HepG2 (cell line): Measurements from ENCODE around the gene STUB1. TPM values are rescaled to one million over a fixed set of nuclear protein-coding genes. Genes with fewer than 3 reads are reported as not detected.

ENCODE experiments used
- ATAC-seq: fragments of 200-7000 bp; cut with Tn5 transposase; 3 replicates; pipeline ENCODE4 v1.9.1; 2020; ENCODE audit warnings: mild to moderate bottlenecking, moderate library complexity
- BruUV-seq: library from RNA; stranded (reverse); fragments of 400-500 nt; replicated peaks from 2 replicates; lab custom pipeline; 2021; lab: Mats Ljungman, UMichigan
- CTCF ChIA-PET: fragments of 300-600 bp; formaldehyde crosslinking; extraction: SDS; loops from one replicate; lab custom pipeline; 2021; ENCODE audit warnings: low total read pairs, inconsistent platforms, low intra/inter-chr PET ratio; lab: Yijun Ruan, JAX
- POLR2A ChIA-PET: fragments of 350-600 bp; sonication (Branson Sonifier 250); formaldehyde crosslinking; loops from one replicate; lab custom pipeline; 2020; ENCODE audit warnings: antibody characterized with exemption, inconsistent platforms; lab: Yijun Ruan, JAX
- DNase-seq: peaks from one replicate; pipeline ENCODE4 v3.0.0-alpha.2; 2015; ENCODE audit warnings: low spot score
- FAIRE-seq: peaks from 3 replicates; lab custom pipeline; 2011; peaks lifted over from hg19 to GRCh38; lab: Jason Lieb, UNC
- H2AFZ ChIP-seq: one replicate; pipeline ENCODE4 v1.6.1; 2011; ENCODE audit warnings: low read length, inconsistent platforms
- H3K27ac ChIP-seq: fragments of 300-600 bp; 3 replicates; pipeline ENCODE4 v1.8.0; 2011; ENCODE audit warnings: mixed run types, mild to moderate bottlenecking, mixed read lengths, low read length, inconsistent platforms; ENCODE audit not compliant: insufficient read depth; ENCODE audit errors: extremely low read length
- H3K27me3 ChIP-seq, 2 experiments: fragments of 200-600 bp in 1 of 2; 2 replicates in 1 of 2; 3 replicates in 1 of 2; pipeline versions ENCODE4 v1.6.0 to v1.8.0; 2011; ENCODE audit warnings: low read length in 2 of 2, mild to moderate bottlenecking in 2 of 2, moderate library complexity in 2 of 2, inconsistent platforms in 1 of 2; ENCODE audit not compliant: insufficient read depth in 2 of 2, control insufficient read depth in 1 of 2
- H3K36me3 ChIP-seq, 2 experiments: fragments of 200-600 bp in 1 of 2; replicated peaks in 1 of 2; 2 replicates in 1 of 2; 3 replicates in 1 of 2; pipeline versions ENCODE4 v1.5.1 to v1.8.0; 2011; ENCODE audit warnings: low read length in 2 of 2, inconsistent platforms in 1 of 2; ENCODE audit not compliant: insufficient read depth in 2 of 2, control insufficient read depth in 1 of 2
- H3K4me1 ChIP-seq: 2 replicates; pipeline ENCODE4 v1.5.1; 2012; ENCODE audit warnings: low read length, inconsistent platforms; ENCODE audit not compliant: insufficient read depth
- H3K4me2 ChIP-seq: 2 replicates; pipeline ENCODE4 v1.6.0; 2011; ENCODE audit warnings: low read depth, low read length, inconsistent platforms
- H3K4me3 ChIP-seq, 3 experiments: fragments of 200-600 bp in 1 of 3; sonication (generic), shearing (Covaris generic) in 1 of 3; replicated peaks in 1 of 3; 2 replicates each; pipeline ENCODE4 v1.5.1; 2011 to 2016; ENCODE audit warnings: low read length in 3 of 3, inconsistent platforms in 2 of 3, low read depth in 2 of 3, mild to moderate bottlenecking in 2 of 3, control low read depth in 1 of 3, mixed read lengths in 1 of 3; ENCODE audit not compliant: insufficient read depth in 1 of 3
- H3K79me2 ChIP-seq: one replicate; pipeline ENCODE4 v1.6.1; 2011; ENCODE audit warnings: low read length, inconsistent platforms; ENCODE audit not compliant: insufficient read depth
- H3K9ac ChIP-seq: 2 replicates; pipeline ENCODE4 v1.6.0; 2011; ENCODE audit warnings: mild to moderate bottlenecking, low read depth, low read length, inconsistent platforms; ENCODE audit not compliant: insufficient read depth
- H3K9me3 ChIP-seq: 2 replicates; pipeline ENCODE4 v1.5.1; 2012; ENCODE audit warnings: mild to moderate bottlenecking, low read length
- H4K20me1 ChIP-seq: 2 replicates; pipeline ENCODE4 v1.6.0; 2011; ENCODE audit warnings: inconsistent platforms, mild to moderate bottlenecking, low read length, moderate library complexity; ENCODE audit not compliant: insufficient read depth
- CENPX ChIP-seq: sonication (generic); formaldehyde crosslinking; IDR thresholded peaks from 2 replicates; pipeline ENCODE4 v1.9.0; 2021; ENCODE audit warnings: mild to moderate bottlenecking, missing genetic modification reagents, moderate library complexity
- FOXA3 ChIP-seq: IDR thresholded peaks from 2 replicates; pipeline ENCODE4 v1.6.1; 2016; ENCODE audit warnings: missing genetic modification reagents, missing compliant biosample characterization
- GABPA ChIP-seq, 2 experiments: IDR thresholded peaks; 2 replicates each; pipeline ENCODE4 v1.6.1; 2011 to 2016; ENCODE audit warnings: low read depth in 2 of 2, low read length in 1 of 2, missing biosample characterization in 1 of 2, missing genetic modification characterization in 1 of 2
- GFI1 ChIP-seq: sonication (generic); formaldehyde crosslinking; IDR thresholded peaks from 2 replicates; pipeline ENCODE4 v1.5.0; 2020; ENCODE audit warnings: missing genetic modification reagents, mild to moderate bottlenecking, borderline replicate concordance
- KDM4B ChIP-seq: sonication (generic); formaldehyde crosslinking; IDR thresholded peaks from 2 replicates; pipeline ENCODE4 v1.4.0; 2020; ENCODE audit warnings: missing genetic modification reagents
- MEIS1 ChIP-seq: sonication (generic); formaldehyde crosslinking; IDR thresholded peaks from 2 replicates; pipeline ENCODE4 v1.9.0; 2021; ENCODE audit warnings: mild to moderate bottlenecking, missing genetic modification reagents, moderate library complexity, borderline replicate concordance
- PHF8 ChIP-seq: sonication (generic); formaldehyde crosslinking; IDR thresholded peaks from 2 replicates; pipeline ENCODE4 v1.5.0; 2020; ENCODE audit warnings: missing genetic modification reagents
- TRIM24 ChIP-seq: sonication (generic); formaldehyde crosslinking; IDR thresholded peaks from 2 replicates; pipeline ENCODE4 v1.8.0; 2022; ENCODE audit warnings: mild to moderate bottlenecking, missing genetic modification reagents
- ZNF205 ChIP-seq: IDR thresholded peaks from 2 replicates; pipeline ENCODE4 v1.6.1; 2018; ENCODE audit warnings: missing biosample characterization, missing genetic modification reagents
- ZNF562 ChIP-seq: sonication (generic); formaldehyde crosslinking; IDR thresholded peaks from 2 replicates; pipeline ENCODE4 v1.8.0; 2022; ENCODE audit warnings: missing genetic modification reagents, borderline replicate concordance
- ZSCAN20 ChIP-seq: sonication (generic); formaldehyde crosslinking; IDR thresholded peaks from 2 replicates; pipeline ENCODE4 v1.4.0; 2020; ENCODE audit warnings: missing genetic modification reagents, mild to moderate bottlenecking, borderline replicate concordance
- WGBS: methylation state at CpG from one replicate; pipeline ENCODE4 v1.1.6; 2017; ENCODE audit warnings: low lambda C conversion rate; 5-methylcytosine and 5-hydroxymethylcytosine counted together
- in situ Hi-C: cut with HindIII; loops from 2 replicates; pipeline ENCODE4 v1.10.0; 2017; ENCODE audit warnings: low pct_unique_long_range_greater_than_20kb; ENCODE audit not compliant: extremely low pct_ligation_motif_present
- intact Hi-C: fragments of 100-400 bp; cut with micrococcal nuclease; formaldehyde crosslinking; loops from one replicate; pipeline ENCODE4 v1.10.0; 2022; ENCODE audit not compliant: unreplicated experiment
- polyA plus RNA-seq, 8 experiments: library from polyadenylated mRNA; depleted of rRNA in 3 of 8; stranded (reverse) in 7 of 8; unstranded in 1 of 8; fragments of >200 nt; fragmentation: Illumina TruSeq in 4 of 8; extraction: Trizol in 4 of 8; gene quantifications; 2 replicates each; pipeline versions ENCODE4 v1.2.1 to v1.2.3, GENCODE V29; 2011 to 2016; ENCODE audit warnings: low read depth in 4 of 8, missing spikeins in 1 of 8, mixed read lengths in 1 of 8; ENCODE audit not compliant: insufficient read depth in 1 of 8
- total RNA-seq, 5 experiments: library from RNA; depleted of rRNA; stranded (reverse); fragments of >200 nt; fragmentation: Illumina TruSeq; extraction: Trizol; gene quantifications; 2 replicates each; pipeline ENCODE4 v1.2.3, GENCODE V29; 2016; ENCODE audit warnings: low read depth in 1 of 5
- TF ChIP-seq, protein P1 (sequence below): sonication (generic); formaldehyde crosslinking; IDR thresholded peaks from 2 replicates; pipeline ENCODE4 v1.5.0; 2020; ENCODE audit warnings: missing genetic modification reagents
- TF ChIP-seq, protein P2 (sequence below): sonication (generic); formaldehyde crosslinking; IDR thresholded peaks from 2 replicates; pipeline ENCODE4 v1.8.0; 2022; ENCODE audit warnings: mild to moderate bottlenecking, missing genetic modification reagents, moderate library complexity
- TF ChIP-seq, protein P3 (sequence below): sonication (generic); formaldehyde crosslinking; IDR thresholded peaks from 2 replicates; pipeline ENCODE4 v1.9.0; 2022; ENCODE audit warnings: low read depth, missing genetic modification reagents
- TF ChIP-seq, protein P4 (sequence below): IDR thresholded peaks from 2 replicates; pipeline ENCODE4 v1.4.0; 2020; ENCODE audit warnings: mild to moderate bottlenecking, missing genetic modification reagents

Gene STUB1
- total and polyA plus RNA-seq, 2 of the 13 experiments (the other 11 are each of a cell fraction or from before 2014, with no cell fraction given), result 52.9 to 78.2 TPM

DNA sequence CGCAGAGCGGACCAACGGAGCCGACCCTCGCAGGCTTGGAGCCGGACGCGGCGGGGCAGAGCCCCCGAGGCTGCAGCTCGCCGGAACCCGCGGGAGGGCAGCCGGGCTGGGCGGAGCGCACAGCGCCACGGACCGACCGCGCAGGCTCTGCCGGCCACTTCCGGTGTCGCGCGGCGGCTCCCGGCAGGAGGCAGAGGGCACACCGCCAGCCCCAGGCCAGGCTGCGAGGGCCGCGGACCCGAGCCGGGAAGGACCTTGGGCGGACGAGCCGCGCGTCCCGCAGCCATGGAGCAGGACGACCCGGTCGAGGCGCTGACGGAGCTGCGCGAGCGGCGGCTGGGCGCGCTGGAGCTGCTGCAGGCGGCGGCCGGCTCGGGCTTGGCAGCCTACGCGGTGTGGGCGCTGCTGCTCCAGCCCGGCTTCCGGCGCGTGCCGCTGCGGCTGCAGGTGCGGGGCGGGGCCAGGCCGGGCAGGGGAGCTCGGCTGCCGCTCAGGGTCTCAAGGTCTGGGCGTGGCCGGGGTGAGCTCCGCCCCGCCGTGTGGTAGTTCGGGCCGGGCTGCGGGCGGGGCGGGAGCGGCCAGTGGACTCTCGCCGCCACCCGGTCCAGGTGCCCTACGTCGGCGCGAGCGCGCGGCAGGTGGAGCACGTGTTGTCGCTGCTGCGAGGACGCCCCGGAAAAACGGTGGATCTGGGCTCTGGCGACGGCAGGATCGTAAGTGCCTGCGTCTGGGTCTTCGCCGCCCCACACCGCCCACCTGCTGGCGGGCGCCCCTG, 41.0 kb downstream of the STUB1 start, which contains the start of gene ANTKMT:
Gene ANTKMT, plus strand, starts transcription at position 157 of the 775 bp plus-strand sequence. Its CDS starts 129 bp downstream, at position 286.
- DNase-seq (peak; percentile 80), FAIRE-seq (no peak), ATAC-seq (peak; percentile 70)
- Histone ChIP-seq H3K4me3 (peak within 1 kb of the TSS; percentile 77 to 95 (median 85)), H3K27me3 (no peaks in the 10 kb centered on the region), H3K27ac (peak within 1 kb of the TSS; percentile 88), H3K4me2 (peak within 1 kb of the TSS; percentile 100), H4K20me1 (peaks cover 4% of the 10 kb centered on the region), H2AFZ (no peak within 1 kb of the TSS), H3K36me3 (no peaks in the 10 kb centered on the region), H3K9me3 (no peaks in the 10 kb centered on the region), H3K4me1 (peaks cover 33% of the 10 kb centered on the region), H3K9ac (peak within 1 kb of the TSS; percentile 88), H3K79me2 (peaks cover 3% of the 10 kb centered on the region)
- in situ Hi-C loops, result no loop called here
- ChIA-PET POLR2A (interaction anchor here (0.9 to 2.5 kb wide), 15 partner anchors 9 to 251 kb away, joined by 3 to 22 read pairs (median 7); partner anchors contain the start of genes CHTF18, CIAO3, MSLN and RHBDL1), CTCF (no interaction called here)
- no TSS peak for BruUV-seq
- intact Hi-C loops, result no loop called here
- 83% methylated on average over 6 of the region's 106 CpGs for WGBS
- TF ChIP-seq GFI1 (CRISPR knock-in tag) (peak; percentile 43; the same call in 1 of the 2 replicates), ZNF562 (CRISPR knock-in tag) (no peak), CENPX (CRISPR knock-in tag) (no peak), ZNF205 (no peak), TRIM24 (no peak), ZSCAN20 (CRISPR knock-in tag) (no peak), FOXA3 (CRISPR knock-in tag) (peak; percentile 5; the same call in 1 of the 2 replicates), MEIS1 (CRISPR knock-in tag) (no peak), KDM4B (CRISPR knock-in tag) (no peak), GABPA (IDR thresholded peaks at IDR 0.05; ENCODE audit: low read depth, low read length) (peak; percentile 85), GABPA (CRISPR knock-in tag; IDR thresholded peaks at IDR 0.05; ENCODE audit: low read depth) (peak; percentile 78), PHF8 (CRISPR knock-in tag) (peak; percentile 80)
- TF ChIP-seq, protein P1, sequence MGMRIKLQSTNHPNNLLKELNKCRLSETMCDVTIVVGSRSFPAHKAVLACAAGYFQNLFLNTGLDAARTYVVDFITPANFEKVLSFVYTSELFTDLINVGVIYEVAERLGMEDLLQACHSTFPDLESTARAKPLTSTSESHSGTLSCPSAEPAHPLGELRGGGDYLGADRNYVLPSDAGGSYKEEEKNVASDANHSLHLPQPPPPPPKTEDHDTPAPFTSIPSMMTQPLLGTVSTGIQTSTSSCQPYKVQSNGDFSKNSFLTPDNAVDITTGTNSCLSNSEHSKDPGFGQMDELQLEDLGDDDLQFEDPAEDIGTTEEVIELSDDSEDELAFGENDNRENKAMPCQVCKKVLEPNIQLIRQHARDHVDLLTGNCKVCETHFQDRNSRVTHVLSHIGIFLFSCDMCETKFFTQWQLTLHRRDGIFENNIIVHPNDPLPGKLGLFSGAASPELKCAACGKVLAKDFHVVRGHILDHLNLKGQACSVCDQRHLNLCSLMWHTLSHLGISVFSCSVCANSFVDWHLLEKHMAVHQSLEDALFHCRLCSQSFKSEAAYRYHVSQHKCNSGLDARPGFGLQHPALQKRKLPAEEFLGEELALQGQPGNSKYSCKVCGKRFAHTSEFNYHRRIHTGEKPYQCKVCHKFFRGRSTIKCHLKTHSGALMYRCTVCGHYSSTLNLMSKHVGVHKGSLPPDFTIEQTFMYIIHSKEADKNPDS (CRISPR knock-in tag), result 0 out of 2 replicates have a peak, but pooled peaks have one; percentile 3
- TF ChIP-seq, protein P2, sequence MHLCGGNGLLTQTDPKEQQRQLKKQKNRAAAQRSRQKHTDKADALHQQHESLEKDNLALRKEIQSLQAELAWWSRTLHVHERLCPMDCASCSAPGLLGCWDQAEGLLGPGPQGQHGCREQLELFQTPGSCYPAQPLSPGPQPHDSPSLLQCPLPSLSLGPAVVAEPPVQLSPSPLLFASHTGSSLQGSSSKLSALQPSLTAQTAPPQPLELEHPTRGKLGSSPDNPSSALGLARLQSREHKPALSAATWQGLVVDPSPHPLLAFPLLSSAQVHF (CRISPR knock-in tag), result no peak
- TF ChIP-seq, protein P3, sequence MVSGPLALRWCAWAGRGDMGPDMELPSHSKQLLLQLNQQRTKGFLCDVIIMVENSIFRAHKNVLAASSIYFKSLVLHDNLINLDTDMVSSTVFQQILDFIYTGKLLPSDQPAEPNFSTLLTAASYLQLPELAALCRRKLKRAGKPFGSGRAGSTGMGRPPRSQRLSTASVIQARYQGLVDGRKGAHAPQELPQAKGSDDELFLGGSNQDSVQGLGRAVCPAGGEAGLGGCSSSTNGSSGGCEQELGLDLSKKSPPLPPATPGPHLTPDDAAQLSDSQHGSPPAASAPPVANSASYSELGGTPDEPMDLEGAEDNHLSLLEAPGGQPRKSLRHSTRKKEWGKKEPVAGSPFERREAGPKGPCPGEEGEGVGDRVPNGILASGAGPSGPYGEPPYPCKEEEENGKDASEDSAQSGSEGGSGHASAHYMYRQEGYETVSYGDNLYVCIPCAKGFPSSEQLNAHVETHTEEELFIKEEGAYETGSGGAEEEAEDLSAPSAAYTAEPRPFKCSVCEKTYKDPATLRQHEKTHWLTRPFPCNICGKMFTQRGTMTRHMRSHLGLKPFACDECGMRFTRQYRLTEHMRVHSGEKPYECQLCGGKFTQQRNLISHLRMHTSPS (CRISPR knock-in tag), result peak; percentile 48; the same call in 1 of the 2 replicates
- TF ChIP-seq, protein P4, sequence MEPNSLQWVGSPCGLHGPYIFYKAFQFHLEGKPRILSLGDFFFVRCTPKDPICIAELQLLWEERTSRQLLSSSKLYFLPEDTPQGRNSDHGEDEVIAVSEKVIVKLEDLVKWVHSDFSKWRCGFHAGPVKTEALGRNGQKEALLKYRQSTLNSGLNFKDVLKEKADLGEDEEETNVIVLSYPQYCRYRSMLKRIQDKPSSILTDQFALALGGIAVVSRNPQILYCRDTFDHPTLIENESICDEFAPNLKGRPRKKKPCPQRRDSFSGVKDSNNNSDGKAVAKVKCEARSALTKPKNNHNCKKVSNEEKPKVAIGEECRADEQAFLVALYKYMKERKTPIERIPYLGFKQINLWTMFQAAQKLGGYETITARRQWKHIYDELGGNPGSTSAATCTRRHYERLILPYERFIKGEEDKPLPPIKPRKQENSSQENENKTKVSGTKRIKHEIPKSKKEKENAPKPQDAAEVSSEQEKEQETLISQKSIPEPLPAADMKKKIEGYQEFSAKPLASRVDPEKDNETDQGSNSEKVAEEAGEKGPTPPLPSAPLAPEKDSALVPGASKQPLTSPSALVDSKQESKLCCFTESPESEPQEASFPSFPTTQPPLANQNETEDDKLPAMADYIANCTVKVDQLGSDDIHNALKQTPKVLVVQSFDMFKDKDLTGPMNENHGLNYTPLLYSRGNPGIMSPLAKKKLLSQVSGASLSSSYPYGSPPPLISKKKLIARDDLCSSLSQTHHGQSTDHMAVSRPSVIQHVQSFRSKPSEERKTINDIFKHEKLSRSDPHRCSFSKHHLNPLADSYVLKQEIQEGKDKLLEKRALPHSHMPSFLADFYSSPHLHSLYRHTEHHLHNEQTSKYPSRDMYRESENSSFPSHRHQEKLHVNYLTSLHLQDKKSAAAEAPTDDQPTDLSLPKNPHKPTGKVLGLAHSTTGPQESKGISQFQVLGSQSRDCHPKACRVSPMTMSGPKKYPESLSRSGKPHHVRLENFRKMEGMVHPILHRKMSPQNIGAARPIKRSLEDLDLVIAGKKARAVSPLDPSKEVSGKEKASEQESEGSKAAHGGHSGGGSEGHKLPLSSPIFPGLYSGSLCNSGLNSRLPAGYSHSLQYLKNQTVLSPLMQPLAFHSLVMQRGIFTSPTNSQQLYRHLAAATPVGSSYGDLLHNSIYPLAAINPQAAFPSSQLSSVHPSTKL (CRISPR knock-in tag), result no peak
